Gastrocnemius medialis (tissue), 4 donors: Measurements from ENCODE around the gene EFNA5. TPM values are rescaled to one million over a fixed set of nuclear protein-coding genes. Genes with fewer than 3 reads are reported as not detected.

Experiments
- ATAC-seq, 2 donors: fragments of 150-250 bp; one replicate each; pipeline ENCODE4 v1.9.1; 2016
- DNase-seq, 2 donors: peaks; one replicate each; pipeline ENCODE4 v3.0.0-alpha.2; 2019
- H3K27ac ChIP-seq, 4 donors: fragments of 200-600 bp; sonication (generic); 1 replicate in 1 of 4; 2 replicates in 3 of 4; pipeline ENCODE4 v1.5.1; 2016 to 2018; ENCODE audit warnings: mild to moderate bottlenecking in 2 of 4, moderate library complexity in 1 of 4
- H3K27me3 ChIP-seq, 3 donors: fragments of 200-600 bp; sonication (generic) in 2 of 3; 1 replicate in 1 of 3; 2 replicates in 2 of 3; pipeline versions ENCODE4 v1.5.1 to v1.6.0; 2016 to 2019; ENCODE audit warnings: mild to moderate bottlenecking in 1 of 3, moderate library complexity in 1 of 3
- H3K36me3 ChIP-seq, 2 donors: fragments of 200-600 bp; sonication (generic) in 1 of 2; one replicate each; pipeline ENCODE4 v1.5.1; 2017 to 2018
- H3K4me1 ChIP-seq, 2 donors: fragments of 200-600 bp; sonication (generic) in 1 of 2; one replicate each; pipeline ENCODE4 v1.5.1; 2016 to 2017; ENCODE audit warnings: mild to moderate bottlenecking in 2 of 2
- H3K4me3 ChIP-seq, 4 donors: fragments of 200-600 bp; sonication (generic) in 3 of 4; 1 replicate in 1 of 4; 2 replicates in 3 of 4; pipeline ENCODE4 v1.5.1; 2016 to 2019; ENCODE audit warnings: mild to moderate bottlenecking in 2 of 4
- H3K9me3 ChIP-seq, 3 donors: fragments of 200-600 bp; sonication (generic) in 2 of 3; 1 replicate in 1 of 3; 2 replicates in 2 of 3; pipeline ENCODE4 v1.5.1; 2016 to 2019
- CTCF ChIP-seq, 5 experiments: fragments of 450-650 bp in 3 of 5; fragments of 200-600 bp in 2 of 5; sonication (generic) in 2 of 5; IDR thresholded peaks in 4 of 5; conservative IDR thresholded peaks in 1 of 5; 1 replicate in 4 of 5; 2 replicates in 1 of 5; pipeline ENCODE4 v1.5.1; 2016 to 2019; ENCODE audit warnings: antibody characterized with exemption in 5 of 5, mild to moderate bottlenecking in 3 of 5, moderate library complexity in 3 of 5
- POLR2A ChIP-seq, 2 donors: fragments of 450-650 bp; IDR thresholded peaks; one replicate each; pipeline ENCODE4 v1.6.1; 2017; ENCODE audit warnings: antibody characterized with exemption in 2 of 2, mild to moderate bottlenecking in 2 of 2, moderate library complexity in 2 of 2
- in situ Hi-C, 4 donors: fragments of 200-750 bp; cut with MboI; loops; one replicate each; pipeline versions ENCODE4 v1.15.0 to v1.8.0; 2017; ENCODE audit warnings: low sequenced_read_pairs in 4 of 4
- intact Hi-C: fragments of 100-400 bp; cut with DNase I; formaldehyde crosslinking; loops from one replicate; pipeline ENCODE4 v1.15.1; 2023; ENCODE audit warnings: low total_unique reads
- total RNA-seq, 4 donors: library from RNA; depleted of rRNA; stranded (reverse); fragments of >200 nt; gene quantifications; one replicate each; pipeline versions ENCODE4 v1.1.0 to v1.2.3, GENCODE V29; 2016

The EFNA5 gene
- total RNA-seq, 4 donors from 2014 or later, result 0.15 to 0.62 (median 0.20) TPM; not detected in 1

GRCh38 chr5:107646418-107646817 is 24.3 kb downstream of the EFNA5 start:
- H3K4me3 ChIP-seq, result no peak overlapping the region
- H3K27me3 ChIP-seq, result no peaks in the 10 kb centered on the region
- DNase-seq, result no peak
- no peak for ATAC-seq
- intact Hi-C loops, result no loop called here
- H3K27ac ChIP-seq, result no peak overlapping the region
- H3K4me1 ChIP-seq, result no peaks in the 10 kb centered on the region
- TF ChIP-seq CTCF (IDR thresholded peaks at IDR 0.05 in 4 of 5, conservative IDR thresholded peaks at IDR 0.05 in 1 of 5) (no peak), POLR2A (IDR thresholded peaks at IDR 0.05) (no peak)
- H3K9me3 ChIP-seq, result no peaks in the 10 kb centered on the region
- no peaks in the 10 kb centered on the region for H3K36me3 ChIP-seq
- in situ Hi-C loops, result no loop called here

DNA sequence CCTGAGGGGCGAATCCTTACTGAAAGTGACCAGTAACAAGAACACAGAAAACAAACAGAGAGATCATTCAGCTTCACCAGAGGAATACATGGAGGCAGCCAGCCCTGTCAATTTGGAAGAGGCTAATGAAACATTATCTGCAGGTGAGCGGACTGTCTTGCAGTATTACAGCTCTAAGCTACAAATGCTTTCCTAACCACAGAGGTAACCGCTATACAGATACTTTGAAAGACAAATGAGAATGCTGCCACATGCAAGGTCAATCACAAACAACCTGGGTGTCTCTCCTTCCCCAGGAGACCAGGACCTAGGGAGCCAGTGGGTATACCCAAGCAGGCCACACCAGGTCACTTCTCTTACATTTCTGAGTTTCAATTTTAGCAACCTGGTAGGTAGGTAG is 30.2 kb downstream of the EFNA5 start:
- in situ Hi-C loops, result no loop called here
- ATAC-seq (no peak), DNase-seq (no peak)
- H3K27me3 ChIP-seq, result no peaks in the 10 kb centered on the region
- H3K27ac ChIP-seq, result no peak overlapping the region
- no peaks in the 10 kb centered on the region for H3K4me1 ChIP-seq
- H3K36me3 ChIP-seq, result no peaks in the 10 kb centered on the region
- H3K9me3 ChIP-seq, result no peaks in the 10 kb centered on the region
- H3K4me3 ChIP-seq, result no peak overlapping the region
- TF ChIP-seq CTCF (IDR thresholded peaks at IDR 0.05 in 4 of 5, conservative IDR thresholded peaks at IDR 0.05 in 1 of 5) (no peak), POLR2A (IDR thresholded peaks at IDR 0.05) (no peak)
- intact Hi-C loops, result no loop called here

DNA sequence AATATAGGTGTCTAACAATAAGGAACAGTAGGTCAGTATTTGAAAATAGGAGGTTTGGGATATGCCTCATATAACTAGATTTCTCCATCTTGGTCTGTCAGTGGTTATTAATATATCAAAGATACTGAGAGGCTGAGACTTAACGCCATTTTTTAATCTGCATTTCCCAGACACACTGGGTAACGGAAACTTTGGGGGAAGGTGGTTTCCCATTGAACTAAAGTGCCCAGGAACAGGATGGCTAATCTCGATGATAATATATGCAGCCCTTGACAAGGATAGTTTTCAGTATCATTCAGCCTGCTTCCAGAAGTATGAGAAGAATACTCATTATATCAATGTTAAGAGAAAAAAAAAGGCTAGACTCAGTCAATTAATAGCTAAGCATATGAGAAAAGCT is 30.7 kb downstream of the EFNA5 start:
- no peak for ATAC-seq

DNA sequence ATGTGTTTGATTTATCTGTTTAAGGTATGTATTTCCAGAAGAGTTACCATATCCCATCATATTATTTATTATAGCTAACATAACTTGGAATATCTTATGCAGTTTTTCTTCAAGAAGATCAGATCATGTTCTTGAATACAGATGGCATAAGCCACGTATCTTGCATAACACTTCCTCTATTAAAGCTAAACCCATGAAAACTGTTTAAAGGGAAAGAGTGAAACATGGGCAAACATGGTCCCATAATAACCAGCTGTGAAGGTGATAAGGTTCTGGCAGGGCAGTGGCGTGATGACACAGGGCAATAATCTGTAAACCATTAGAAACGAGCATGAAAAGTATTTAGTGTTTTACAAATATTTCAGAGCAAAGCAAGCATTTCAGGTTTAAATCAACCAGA is 34.2 kb downstream of the EFNA5 start:
- Histone ChIP-seq H3K27me3 (no peaks in the 10 kb centered on the region), H3K27ac (no peak overlapping the region), H3K4me3 (no peak overlapping the region), H3K36me3 (no peaks in the 10 kb centered on the region), H3K4me1 (no peaks in the 10 kb centered on the region), H3K9me3 (no peaks in the 10 kb centered on the region)
- DNase-seq (no peak), ATAC-seq (no peak)
- intact Hi-C loops (no loop called here), in situ Hi-C loops (no loop called here)
- TF ChIP-seq POLR2A (IDR thresholded peaks at IDR 0.05) (no peak), CTCF (IDR thresholded peaks at IDR 0.05 in 4 of 5, conservative IDR thresholded peaks at IDR 0.05 in 1 of 5) (no peak)

More for the DNA sequence above, 30.7 kb downstream of the EFNA5 start:
- DNase-seq, result no peak
- no peaks in the 10 kb centered on the region for H3K4me1 ChIP-seq
- TF ChIP-seq POLR2A (IDR thresholded peaks at IDR 0.05) (no peak), CTCF (IDR thresholded peaks at IDR 0.05 in 4 of 5, conservative IDR thresholded peaks at IDR 0.05 in 1 of 5) (no peak)
- in situ Hi-C loops, result no loop called here
- H3K36me3 ChIP-seq, result no peaks in the 10 kb centered on the region
- intact Hi-C loops, result no loop called here
- no peaks in the 10 kb centered on the region for H3K9me3 ChIP-seq
- H3K27me3 ChIP-seq, result no peaks in the 10 kb centered on the region
- H3K27ac ChIP-seq, result no peak overlapping the region
- H3K4me3 ChIP-seq, result no peak overlapping the region

DNA sequence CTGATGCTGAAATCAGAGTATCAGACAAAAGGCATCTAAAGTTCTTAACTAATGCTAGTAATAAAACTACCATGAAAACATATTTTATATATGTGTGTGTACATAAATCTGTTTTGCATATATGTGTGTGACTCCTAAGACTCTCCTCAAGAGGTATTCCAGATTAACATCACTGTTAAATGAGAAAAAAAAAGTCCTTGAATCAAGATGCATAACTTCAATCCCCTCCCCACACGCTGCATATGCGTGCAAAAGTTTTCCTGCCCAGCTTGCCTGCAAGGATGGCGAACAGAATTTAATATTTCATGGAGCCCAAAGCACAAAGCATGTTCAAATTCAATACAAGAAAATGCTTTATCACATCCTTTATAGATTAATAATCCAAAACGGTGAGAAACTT is 34.7 kb downstream of the EFNA5 start:
- H3K9me3 ChIP-seq, result no peaks in the 10 kb centered on the region
- no peak overlapping the region for H3K27ac ChIP-seq
- TF ChIP-seq CTCF (IDR thresholded peaks at IDR 0.05 in 4 of 5, conservative IDR thresholded peaks at IDR 0.05 in 1 of 5) (no peak), POLR2A (IDR thresholded peaks at IDR 0.05) (no peak)
- no peak for DNase-seq
- no peak overlapping the region for H3K4me3 ChIP-seq
- intact Hi-C loops, result no loop called here
- no peaks in the 10 kb centered on the region for H3K27me3 ChIP-seq
- in situ Hi-C loops, result no loop called here
- H3K36me3 ChIP-seq, result no peaks in the 10 kb centered on the region
- H3K4me1 ChIP-seq, result no peaks in the 10 kb centered on the region
- ATAC-seq, result no peak
